Effector memory CD4-positive, alpha-beta T cell (primary cell): ENCODE data around the gene PRUNE2.

Experiments
- DNase-seq, 3 donors: peaks; one replicate each; pipeline ENCODE4 v3.0.0-alpha.2; 2020
- H3K27ac ChIP-seq: 2 replicates; pipeline ENCODE4 v1.7.0; 2013; ENCODE audit warnings: mild to moderate bottlenecking, low read length, moderate library complexity; ENCODE audit not compliant: insufficient read depth, poor library complexity, severe bottlenecking
- H3K27me3 ChIP-seq: replicated peaks from 2 replicates; pipeline ENCODE4 v1.7.0; 2013; ENCODE audit warnings: mild to moderate bottlenecking, low read length; ENCODE audit not compliant: insufficient read depth, control insufficient read depth, poor library complexity, severe bottlenecking
- H3K36me3 ChIP-seq: 2 replicates; pipeline ENCODE4 v1.7.0; 2013; ENCODE audit warnings: mild to moderate bottlenecking, low read length, moderate library complexity; ENCODE audit not compliant: control insufficient read depth, insufficient read depth
- H3K4me1 ChIP-seq: 2 replicates; pipeline ENCODE4 v1.7.0; 2013; ENCODE audit warnings: low read length, mild to moderate bottlenecking; ENCODE audit not compliant: control insufficient read depth, insufficient read depth, poor library complexity, severe bottlenecking
- H3K4me3 ChIP-seq: 2 replicates; pipeline ENCODE4 v1.7.0; 2013; ENCODE audit warnings: low read length, low read depth, mild to moderate bottlenecking; ENCODE audit not compliant: insufficient read depth, poor library complexity, severe bottlenecking
- H3K9me3 ChIP-seq: 2 replicates; pipeline ENCODE4 v1.7.0; 2013; ENCODE audit warnings: mild to moderate bottlenecking, low read length, moderate library complexity; ENCODE audit not compliant: control insufficient read depth

Gene PRUNE2

DNA sequence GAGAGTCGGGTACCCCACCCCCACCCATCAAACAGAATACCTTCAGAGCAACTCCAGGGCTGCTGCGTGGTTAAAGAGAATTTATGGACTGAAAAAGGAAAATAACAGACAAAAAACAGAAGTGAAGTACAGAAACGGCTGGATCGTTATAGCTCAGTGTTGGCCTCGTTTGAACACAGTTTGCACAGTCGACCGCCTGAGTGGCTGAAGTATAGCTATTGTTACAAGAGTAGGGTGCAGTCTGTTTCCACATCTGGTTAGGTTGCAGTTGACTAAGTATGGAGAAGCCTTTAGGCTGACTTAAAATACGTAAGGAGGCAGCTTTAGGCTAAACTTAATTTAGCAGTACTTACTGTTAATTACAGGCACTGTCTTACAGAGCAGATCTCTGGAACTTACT lies 325.7 kb downstream of the PRUNE2 start:
- no peak overlapping the region for H3K4me3 ChIP-seq
- H3K4me1 ChIP-seq: no peaks in the 10 kb centered on the region
- H3K27me3 ChIP-seq: no peaks in the 10 kb centered on the region
- no peaks in the 10 kb centered on the region for H3K9me3 ChIP-seq
- no peak for DNase-seq
- no peak overlapping the region for H3K27ac ChIP-seq
- no peaks in the 10 kb centered on the region for H3K36me3 ChIP-seq

DNA sequence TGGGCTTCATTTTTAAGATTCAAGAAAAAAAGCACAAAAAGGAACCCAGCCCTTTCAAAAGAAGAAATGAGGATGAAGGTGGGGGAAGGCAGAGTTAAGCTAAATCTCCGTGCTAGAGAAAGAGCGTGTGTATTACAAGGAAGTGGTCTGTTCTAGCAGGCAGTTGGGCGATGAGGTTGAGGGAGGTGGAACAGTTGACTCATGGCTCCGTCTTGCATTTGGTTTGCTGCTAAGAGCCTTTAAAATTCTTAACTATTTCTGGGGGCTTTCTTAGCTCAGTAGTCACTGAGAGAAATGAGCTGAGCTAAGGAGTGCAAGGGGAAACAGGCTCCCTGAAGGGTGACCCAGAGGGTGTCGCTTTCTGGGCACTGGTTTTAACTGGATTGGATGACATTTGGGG lies 329.6 kb downstream of the PRUNE2 start:
- peak; percentile 3 to 18 (median 11) for DNase-seq
- Histone ChIP-seq H3K36me3 (no peaks in the 10 kb centered on the region), H3K27ac (no peak overlapping the region), H3K4me3 (no peak overlapping the region), H3K27me3 (no peaks in the 10 kb centered on the region), H3K4me1 (no peaks in the 10 kb centered on the region), H3K9me3 (no peaks in the 10 kb centered on the region)

DNA sequence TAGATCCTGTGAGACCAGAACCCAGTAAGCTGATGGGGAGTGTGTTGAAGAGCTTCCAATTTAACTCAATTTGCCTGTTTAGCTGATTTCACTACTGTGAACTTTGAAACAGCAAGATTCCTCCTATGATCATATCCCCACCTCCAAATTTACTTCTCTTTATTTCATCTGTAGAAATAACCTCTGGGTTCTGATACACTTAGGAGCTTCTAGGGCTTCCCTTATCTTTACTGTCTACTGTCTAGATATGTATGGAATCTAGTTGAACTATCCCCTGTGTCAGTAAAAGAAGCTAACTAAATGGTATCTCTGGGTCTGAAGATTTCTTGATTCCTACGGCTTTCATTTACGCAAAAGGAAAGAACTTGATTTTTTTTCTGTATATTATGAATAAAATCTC lies 330.2 kb downstream of the PRUNE2 start:
- H3K4me1 ChIP-seq: no peaks in the 10 kb centered on the region

DNA sequence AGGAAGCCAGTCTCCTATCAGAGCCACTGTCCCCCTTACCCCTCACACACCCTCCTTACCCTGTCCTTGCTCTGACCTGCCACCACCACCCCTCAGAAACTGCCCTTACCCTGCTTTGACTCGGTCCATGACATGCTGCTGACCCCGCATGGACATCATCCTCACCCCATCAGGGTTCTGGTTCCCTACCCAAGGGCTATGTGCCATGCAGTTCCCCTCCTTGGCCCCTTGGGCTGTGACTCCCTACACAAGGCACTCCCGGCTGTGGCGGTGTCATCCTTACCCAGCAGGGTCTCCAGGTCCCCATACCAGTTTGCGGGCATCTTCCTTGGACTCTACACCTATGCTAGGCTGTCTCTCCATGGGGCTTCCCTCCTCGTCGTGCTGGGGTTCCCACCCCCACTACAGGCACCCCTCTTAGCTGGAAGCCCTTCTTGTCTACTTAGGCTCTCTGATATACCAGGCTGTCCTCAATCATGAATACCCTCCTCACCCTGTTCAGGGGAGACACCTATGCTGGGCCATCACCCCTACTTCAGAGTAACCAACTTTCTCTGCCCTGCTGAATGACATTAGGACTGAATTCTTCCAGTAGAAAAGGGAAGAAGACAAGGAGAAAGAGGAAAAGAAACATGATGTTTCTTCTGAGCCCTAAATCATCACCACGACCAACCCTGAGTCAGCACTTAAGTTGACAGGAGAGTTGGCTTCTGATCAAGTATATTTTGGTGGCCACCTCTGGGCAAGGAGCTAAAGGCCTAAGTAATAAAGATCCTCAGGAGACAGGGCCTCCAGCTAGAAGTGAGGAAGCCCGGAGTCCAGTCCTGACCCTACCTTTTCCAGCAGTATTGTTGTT lies 331.8 kb downstream of the PRUNE2 start:
- DNase-seq: no peak
- Histone ChIP-seq H3K4me1 (no peaks in the 10 kb centered on the region), H3K9me3 (no peaks in the 10 kb centered on the region)

More for the DNA sequence above, 330.2 kb downstream of the PRUNE2 start:
- Histone ChIP-seq H3K27ac (no peak overlapping the region), H3K27me3 (no peaks in the 10 kb centered on the region), H3K36me3 (no peaks in the 10 kb centered on the region), H3K9me3 (no peaks in the 10 kb centered on the region), H3K4me3 (no peak overlapping the region)
- DNase-seq: no peak

DNA sequence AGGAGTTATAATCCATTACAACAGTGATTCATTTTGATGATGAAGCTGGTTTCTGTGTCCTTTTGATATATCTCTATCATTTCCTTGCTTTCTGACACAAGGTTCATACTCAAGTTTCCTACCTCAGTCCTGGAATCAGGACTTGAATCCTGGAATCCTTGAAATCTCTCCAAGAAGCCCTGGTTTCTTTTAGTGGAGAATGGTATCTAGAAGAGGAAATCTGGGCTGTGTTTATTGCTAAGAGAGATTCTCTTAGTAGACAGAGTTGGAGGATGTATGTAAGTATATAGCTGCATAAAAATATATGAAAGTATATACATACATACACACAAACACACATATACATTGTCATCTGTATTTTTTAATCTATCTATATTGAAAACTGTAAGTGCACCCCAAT lies 332.5 kb downstream of the PRUNE2 start:
- DNase-seq: no peak
- no peak overlapping the region for H3K27ac ChIP-seq
- no peaks in the 10 kb centered on the region for H3K27me3 ChIP-seq
- H3K4me1 ChIP-seq: no peaks in the 10 kb centered on the region
- no peak overlapping the region for H3K4me3 ChIP-seq
- H3K9me3 ChIP-seq: no peaks in the 10 kb centered on the region
- H3K36me3 ChIP-seq: no peaks in the 10 kb centered on the region

More for the DNA sequence above, 331.8 kb downstream of the PRUNE2 start:
- no peaks in the 10 kb centered on the region for H3K27me3 ChIP-seq
- H3K27ac ChIP-seq: no peak overlapping the region
- no peaks in the 10 kb centered on the region for H3K36me3 ChIP-seq
- H3K4me3 ChIP-seq: no peak overlapping the region

DNA sequence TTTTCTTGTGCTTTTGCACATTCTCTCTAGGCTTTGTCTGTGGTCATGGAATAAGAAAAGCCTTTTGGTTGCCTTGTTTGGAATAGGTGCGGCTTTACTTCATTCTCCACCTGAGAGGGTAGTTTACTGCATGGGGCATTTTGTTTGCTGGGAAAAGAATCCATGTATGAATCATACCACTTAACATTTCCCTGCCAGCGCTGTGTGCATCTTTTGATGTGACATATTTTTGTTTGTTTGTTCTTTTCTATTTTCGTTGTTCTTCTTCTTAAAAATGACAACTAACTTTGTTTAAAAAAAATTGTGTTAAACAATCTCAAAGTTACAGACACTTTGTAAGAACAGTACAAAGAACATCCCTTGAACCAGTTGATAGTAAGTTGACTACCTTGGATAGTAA lies 333.8 kb downstream of the PRUNE2 start:
- H3K27ac ChIP-seq: no peak overlapping the region
- H3K27me3 ChIP-seq: no peaks in the 10 kb centered on the region
- no peak for DNase-seq
- no peak overlapping the region for H3K4me3 ChIP-seq
- no peaks in the 10 kb centered on the region for H3K4me1 ChIP-seq
- no peaks in the 10 kb centered on the region for H3K9me3 ChIP-seq
- H3K36me3 ChIP-seq: no peaks in the 10 kb centered on the region

DNA sequence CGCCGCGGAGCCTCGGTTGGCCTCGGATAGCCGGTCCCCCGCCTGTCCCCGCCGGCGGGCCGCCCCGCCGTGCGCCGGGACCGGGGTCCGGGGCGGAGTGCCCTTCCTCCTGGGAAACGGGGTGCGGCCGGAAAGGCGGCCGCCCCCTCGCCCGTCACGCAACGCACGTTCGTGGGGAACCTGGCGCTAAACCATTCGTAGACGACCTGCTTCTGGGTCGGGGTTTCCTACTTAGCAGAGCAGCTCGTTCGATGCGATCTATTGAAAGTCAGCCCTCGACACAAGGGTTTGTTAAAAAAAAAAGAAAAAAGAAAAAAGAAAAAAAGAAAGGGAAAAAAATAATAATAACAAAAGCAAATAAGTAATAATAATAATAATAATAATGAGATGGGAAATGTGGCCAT lies 334.2 kb downstream of the PRUNE2 start:
- Histone ChIP-seq H3K36me3 (no peaks in the 10 kb centered on the region), H3K9me3 (no peaks in the 10 kb centered on the region), H3K4me1 (no peaks in the 10 kb centered on the region), H3K27ac (no peak overlapping the region), H3K27me3 (no peaks in the 10 kb centered on the region), H3K4me3 (peak overlapping the region; percentile 48)
- no peak for DNase-seq

DNA sequence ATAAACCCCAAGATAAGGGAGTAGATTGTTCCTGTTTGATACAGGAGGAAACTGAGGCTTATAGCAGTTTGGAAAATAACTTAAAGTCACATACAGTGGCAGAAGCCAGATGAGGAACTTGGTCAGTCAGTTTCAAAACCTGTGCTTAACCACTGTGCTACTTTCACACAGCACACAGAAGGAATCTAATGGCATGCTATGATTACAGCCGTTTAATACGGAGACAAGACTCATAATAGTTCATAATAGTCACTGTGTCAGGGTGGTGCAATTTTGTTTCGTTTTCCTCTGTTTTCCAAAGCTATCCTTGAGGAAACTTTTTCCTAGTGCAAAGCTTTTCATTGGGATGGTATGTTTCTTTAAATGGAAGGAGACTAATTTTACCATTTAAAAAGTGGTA lies 334.6 kb downstream of the PRUNE2 start:
- H3K4me3 ChIP-seq: peak overlapping the region; percentile 48
- no peak overlapping the region for H3K27ac ChIP-seq
- no peaks in the 10 kb centered on the region for H3K36me3 ChIP-seq
- H3K4me1 ChIP-seq: no peaks in the 10 kb centered on the region
- no peaks in the 10 kb centered on the region for H3K27me3 ChIP-seq
- DNase-seq: no peak
- H3K9me3 ChIP-seq: no peaks in the 10 kb centered on the region

DNA sequence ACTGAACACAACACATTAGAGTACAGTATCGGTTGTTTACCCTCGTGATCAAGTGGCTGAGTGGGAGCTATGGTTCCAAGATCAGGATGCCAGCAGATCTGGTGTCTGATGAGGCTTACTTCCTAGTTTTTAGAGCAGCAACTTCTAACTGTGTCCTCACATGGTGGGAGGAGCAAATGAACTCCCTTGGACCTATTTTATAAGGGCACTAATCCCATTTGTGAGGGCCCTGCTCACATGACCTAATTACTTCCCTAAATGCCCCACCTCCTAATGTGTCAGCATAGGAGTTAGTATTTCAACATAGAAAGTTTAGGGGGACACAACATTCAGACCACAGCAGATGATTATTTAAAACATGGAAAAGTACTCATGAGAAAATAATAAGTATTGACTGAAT lies 335.1 kb downstream of the PRUNE2 start:
- Histone ChIP-seq H3K36me3 (no peaks in the 10 kb centered on the region), H3K27me3 (no peaks in the 10 kb centered on the region), H3K4me3 (no peak overlapping the region), H3K27ac (no peak overlapping the region), H3K9me3 (no peaks in the 10 kb centered on the region), H3K4me1 (no peaks in the 10 kb centered on the region)
- no peak for DNase-seq

- H3K36me3 ChIP-seq: no peaks in the 10 kb centered on the region
- no peaks in the 10 kb centered on the region for H3K27me3 ChIP-seq
- H3K4me3 ChIP-seq: no peak overlapping the region
- H3K27ac ChIP-seq: no peak overlapping the region
- H3K4me1 ChIP-seq: no peaks in the 10 kb centered on the region
- no peaks in the 10 kb centered on the region for H3K9me3 ChIP-seq
- DNase-seq: no peak
Observed at GRCh38 chr9:76567086-76567485, 338.8 kb downstream of the PRUNE2 start.
